A673 (cell line): ENCODE data around the gene SETX. TPM values are rescaled to one million over a fixed set of nuclear protein-coding genes. Genes with fewer than 3 reads are reported as not detected.

Experiments used
- BruUV-seq: library from RNA; stranded (reverse); fragments of 400-500 nt; replicated peaks from 2 replicates; lab custom pipeline; 2021; lab: Mats Ljungman, UMichigan
- CTCF ChIA-PET: fragments of 300-600 bp; sonication (Branson Sonifier 250); formaldehyde crosslinking; loops from one replicate; lab custom pipeline; 2022; ENCODE audit warnings: antibody characterized with exemption; lab: Charles Lee
- POLR2A ChIA-PET: fragments of 300-600 bp; sonication (Branson Sonifier 250); formaldehyde crosslinking; loops from one replicate; lab custom pipeline; 2022; ENCODE audit warnings: antibody characterized with exemption; ENCODE audit not compliant: low non-redundant PET; lab: Charles Lee
- DNase-seq: peaks from one replicate; pipeline ENCODE4 v3.0.0-alpha.2; 2015; ENCODE audit warnings: low spot score
- H3K27ac ChIP-seq: fragments of 200-600 bp; sonication (generic); 2 replicates; pipeline ENCODE4 v1.5.1; 2016; ENCODE audit warnings: mixed run types, low read depth, mild to moderate bottlenecking, mixed read lengths, antibody characterized with exemption, low read length; ENCODE audit not compliant: poor library complexity, severe bottlenecking
- H3K27me3 ChIP-seq: fragments of 200-600 bp; sonication (generic); replicated peaks from 2 replicates; pipeline ENCODE4 v1.6.1; 2017; ENCODE audit warnings: mixed run types, low read depth, mild to moderate bottlenecking, mixed read lengths, antibody characterized with exemption, low read length; ENCODE audit not compliant: insufficient read depth, poor library complexity
- H3K36me3 ChIP-seq: fragments of 200-600 bp; sonication (generic); 2 replicates; pipeline ENCODE4 v1.6.1; 2016; ENCODE audit warnings: mixed run types, mild to moderate bottlenecking, mixed read lengths, antibody characterized with exemption, low read length; ENCODE audit not compliant: insufficient read depth, poor library complexity, severe bottlenecking
- H3K4me1 ChIP-seq: fragments of 200-600 bp; sonication (generic); 2 replicates; pipeline ENCODE4 v1.6.1; 2017; ENCODE audit warnings: mixed run types, mild to moderate bottlenecking, mixed read lengths, antibody characterized with exemption, low read length; ENCODE audit not compliant: insufficient read depth, poor library complexity, severe bottlenecking
- H3K4me3 ChIP-seq: fragments of 200-600 bp; sonication (generic); 2 replicates; pipeline ENCODE4 v1.5.1; 2016; ENCODE audit warnings: low read depth, mixed run types, mild to moderate bottlenecking, mixed read lengths, low read length; ENCODE audit not compliant: poor library complexity, severe bottlenecking
- H3K9me3 ChIP-seq: fragments of 200-600 bp; sonication (generic); 2 replicates; pipeline ENCODE4 v1.6.1; 2016; ENCODE audit warnings: mixed run types, low read depth, mild to moderate bottlenecking, mixed read lengths, antibody characterized with exemption, low read length; ENCODE audit not compliant: poor library complexity, severe bottlenecking
- EZH2 ChIP-seq: fragments of 200-600 bp; sonication (generic); IDR thresholded peaks from 2 replicates; pipeline ENCODE4 v1.6.1; 2017; ENCODE audit warnings: borderline replicate concordance, low read depth, mild to moderate bottlenecking, mixed read lengths, antibody characterized with exemption, low read length; ENCODE audit not compliant: poor library complexity, severe bottlenecking
- intact Hi-C: fragments of 100-400 bp; cut with micrococcal nuclease; formaldehyde crosslinking; loops from one replicate; pipeline ENCODE4 v1.10.0; 2022; ENCODE audit not compliant: unreplicated experiment
- total RNA-seq: library from RNA; stranded (reverse); gene quantifications from 2 replicates; pipeline ENCODE4 v1.2.3, GENCODE V29; 2021
- TF ChIP-seq, protein P1 (sequence below): fragments of 300-800, 200-600 bp; sonication (generic); conservative IDR thresholded peaks from 2 replicates; pipeline ENCODE4 v1.5.1; 2017; ENCODE audit warnings: low read depth, mild to moderate bottlenecking, antibody characterized with exemption, low read length, moderate library complexity, mixed read lengths

The SETX gene
- total RNA-seq, 1 experiment from 2014 or later, result 41.4 TPM

DNA sequence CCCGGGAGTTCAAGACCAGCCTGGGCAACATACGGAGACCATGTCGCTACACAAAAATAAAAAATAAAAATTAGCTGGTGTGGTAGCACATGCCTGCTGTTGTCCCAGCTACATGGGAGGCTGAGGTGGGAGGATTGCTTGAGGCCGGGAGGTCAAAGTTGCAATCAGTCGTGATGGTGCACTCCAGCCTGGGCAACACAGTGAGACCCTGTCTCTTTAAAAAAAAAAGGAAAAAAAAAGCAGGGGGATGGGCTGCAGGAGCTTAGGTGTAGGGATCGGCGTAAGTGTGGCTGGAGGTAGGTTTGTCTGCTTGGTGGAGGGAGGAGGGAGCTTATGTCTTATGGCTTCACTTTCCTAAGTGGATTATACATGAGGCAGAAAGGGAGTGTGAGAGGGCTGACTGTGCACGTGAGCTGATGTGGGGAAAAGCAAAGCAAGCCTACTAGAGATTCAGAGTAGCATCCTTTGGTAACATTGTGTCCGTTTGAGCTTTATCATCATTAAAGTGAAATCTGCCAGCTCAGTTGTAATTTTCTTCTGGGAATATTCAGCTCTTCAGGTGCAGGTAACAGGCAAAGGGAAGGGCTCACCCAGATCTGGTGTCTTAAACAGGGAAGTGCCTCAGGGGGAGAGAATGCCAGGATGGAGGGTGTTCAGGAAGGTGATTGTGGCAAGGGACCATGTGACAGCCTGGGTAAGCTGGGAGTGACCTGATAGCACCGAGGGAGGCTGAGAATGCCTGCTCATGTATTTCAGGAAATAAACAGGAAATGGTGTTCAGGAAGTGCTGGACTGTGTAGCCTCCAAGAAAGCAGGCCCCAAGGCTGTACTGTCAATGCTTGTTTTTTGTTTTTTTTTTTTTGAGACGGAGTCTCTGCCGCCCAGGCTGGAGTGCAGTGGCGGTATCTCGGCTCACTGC lies 17.6 kb upstream of the SETX start:
- CTCF ChIA-PET, result interaction anchor here (0.9 kb wide), 1 partner anchor 136 kb away, joined by 3 read pairs; no protein-coding TSS in a partner anchor
- H3K4me1 ChIP-seq, result peaks cover 7% of the 10 kb centered on the region
- POLR2A ChIA-PET, result no interaction called here
- BruUV-seq, result no TSS peak
- H3K36me3 ChIP-seq, result peaks cover 12% of the 10 kb centered on the region
- no peak overlapping the region for H3K4me3 ChIP-seq
- intact Hi-C loops, result no loop called here
- H3K27me3 ChIP-seq, result no peaks in the 10 kb centered on the region
- DNase-seq, result peak; percentile 67
- TF ChIP-seq, protein P1, sequence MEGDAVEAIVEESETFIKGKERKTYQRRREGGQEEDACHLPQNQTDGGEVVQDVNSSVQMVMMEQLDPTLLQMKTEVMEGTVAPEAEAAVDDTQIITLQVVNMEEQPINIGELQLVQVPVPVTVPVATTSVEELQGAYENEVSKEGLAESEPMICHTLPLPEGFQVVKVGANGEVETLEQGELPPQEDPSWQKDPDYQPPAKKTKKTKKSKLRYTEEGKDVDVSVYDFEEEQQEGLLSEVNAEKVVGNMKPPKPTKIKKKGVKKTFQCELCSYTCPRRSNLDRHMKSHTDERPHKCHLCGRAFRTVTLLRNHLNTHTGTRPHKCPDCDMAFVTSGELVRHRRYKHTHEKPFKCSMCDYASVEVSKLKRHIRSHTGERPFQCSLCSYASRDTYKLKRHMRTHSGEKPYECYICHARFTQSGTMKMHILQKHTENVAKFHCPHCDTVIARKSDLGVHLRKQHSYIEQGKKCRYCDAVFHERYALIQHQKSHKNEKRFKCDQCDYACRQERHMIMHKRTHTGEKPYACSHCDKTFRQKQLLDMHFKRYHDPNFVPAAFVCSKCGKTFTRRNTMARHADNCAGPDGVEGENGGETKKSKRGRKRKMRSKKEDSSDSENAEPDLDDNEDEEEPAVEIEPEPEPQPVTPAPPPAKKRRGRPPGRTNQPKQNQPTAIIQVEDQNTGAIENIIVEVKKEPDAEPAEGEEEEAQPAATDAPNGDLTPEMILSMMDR, result no peak
- no peak for TF ChIP-seq EZH2
- no peaks in the 10 kb centered on the region for H3K9me3 ChIP-seq
- H3K27ac ChIP-seq, result no peak overlapping the region

DNA sequence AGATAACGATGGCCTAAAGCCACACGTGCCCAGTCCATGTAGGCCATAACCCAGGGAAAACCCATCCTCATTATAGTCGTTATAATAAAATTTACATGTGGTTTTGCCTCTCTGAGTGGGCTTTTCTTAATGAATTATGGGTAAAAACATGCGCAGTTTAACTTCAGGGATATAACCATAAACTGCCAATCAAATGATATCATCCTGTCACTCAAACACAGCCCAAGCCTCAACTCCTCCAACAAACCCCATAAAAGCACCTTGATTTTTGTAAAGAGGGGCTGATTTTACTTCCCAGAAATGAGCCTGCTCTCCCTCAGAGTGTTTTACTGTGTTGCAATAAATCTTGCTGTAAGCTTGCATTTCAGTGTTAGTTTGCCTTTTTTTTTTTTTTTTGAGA lies 15.8 kb upstream of the SETX start:
- ChIA-PET CTCF (no interaction called here), POLR2A (no interaction called here)
- TF ChIP-seq, protein P1, result no peak
- TF ChIP-seq EZH2, result no peak
- Histone ChIP-seq H3K4me3 (no peak overlapping the region), H3K27ac (no peak overlapping the region), H3K36me3 (no peaks in the 10 kb centered on the region), H3K9me3 (no peaks in the 10 kb centered on the region), H3K27me3 (no peaks in the 10 kb centered on the region), H3K4me1 (peaks cover 7% of the 10 kb centered on the region)
- DNase-seq, result no peak
- intact Hi-C loops, result no loop called here
- no TSS peak for BruUV-seq

DNA sequence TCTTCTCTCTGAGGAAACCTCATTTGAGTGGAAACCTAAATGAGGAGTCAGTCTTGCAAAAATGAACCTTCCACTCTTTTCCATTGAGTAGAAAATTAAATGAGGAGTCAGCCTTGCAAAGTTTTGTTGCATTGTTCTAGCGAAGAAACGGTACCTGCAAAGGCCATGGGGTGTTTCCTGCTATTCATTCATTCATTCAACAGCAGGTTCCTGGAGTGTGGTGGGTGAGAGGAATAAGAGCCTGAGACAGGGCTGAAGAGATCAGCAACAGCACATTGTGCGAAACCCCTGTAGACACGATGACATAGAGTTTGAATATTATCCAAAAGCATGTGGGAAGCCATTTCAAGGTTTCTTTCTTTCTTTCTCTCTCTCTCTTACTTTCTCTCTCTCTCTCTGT lies 14.6 kb upstream of the SETX start:
- Histone ChIP-seq H3K9me3 (no peaks in the 10 kb centered on the region), H3K4me1 (peaks cover 7% of the 10 kb centered on the region), H3K27me3 (no peaks in the 10 kb centered on the region), H3K4me3 (no peak overlapping the region), H3K36me3 (no peaks in the 10 kb centered on the region), H3K27ac (no peak overlapping the region)
- POLR2A ChIA-PET, result no interaction called here
- CTCF ChIA-PET, result no interaction called here
- TF ChIP-seq, protein P1, result no peak
- intact Hi-C loops, result no loop called here
- no TSS peak for BruUV-seq
- no peak for DNase-seq
